ENCODE results near the gene ZKSCAN5.

DNA sequence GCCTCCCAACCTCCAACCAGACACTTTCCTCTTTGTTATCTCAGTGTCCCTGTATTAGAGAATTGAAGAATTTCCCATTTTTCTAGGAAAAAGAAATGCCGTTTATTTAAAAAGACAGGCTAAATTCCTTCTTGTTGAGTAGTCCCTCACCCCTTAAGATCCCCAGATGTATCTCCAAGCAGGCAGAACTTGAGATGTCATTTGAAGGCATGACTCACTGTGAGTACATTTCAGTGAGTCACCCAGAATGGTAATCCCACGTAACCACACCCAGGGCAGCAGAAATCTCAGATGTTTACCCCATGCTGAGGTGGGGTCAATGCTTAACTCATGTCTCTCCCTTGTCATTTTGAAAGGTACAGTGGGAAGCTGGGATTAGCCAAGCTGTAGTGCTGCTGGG lies 58.4 kb downstream of the ZKSCAN5 start:
- TF ChIP-seq POLR2A (IDR thresholded peaks at IDR 0.05) = no peak
- TF ChIP-seq POLR2AphosphoS5 (IDR thresholded peaks at IDR 0.05) = peak in 1 of 4 donors; percentile 46
- TF ChIP-seq, protein P1, sequence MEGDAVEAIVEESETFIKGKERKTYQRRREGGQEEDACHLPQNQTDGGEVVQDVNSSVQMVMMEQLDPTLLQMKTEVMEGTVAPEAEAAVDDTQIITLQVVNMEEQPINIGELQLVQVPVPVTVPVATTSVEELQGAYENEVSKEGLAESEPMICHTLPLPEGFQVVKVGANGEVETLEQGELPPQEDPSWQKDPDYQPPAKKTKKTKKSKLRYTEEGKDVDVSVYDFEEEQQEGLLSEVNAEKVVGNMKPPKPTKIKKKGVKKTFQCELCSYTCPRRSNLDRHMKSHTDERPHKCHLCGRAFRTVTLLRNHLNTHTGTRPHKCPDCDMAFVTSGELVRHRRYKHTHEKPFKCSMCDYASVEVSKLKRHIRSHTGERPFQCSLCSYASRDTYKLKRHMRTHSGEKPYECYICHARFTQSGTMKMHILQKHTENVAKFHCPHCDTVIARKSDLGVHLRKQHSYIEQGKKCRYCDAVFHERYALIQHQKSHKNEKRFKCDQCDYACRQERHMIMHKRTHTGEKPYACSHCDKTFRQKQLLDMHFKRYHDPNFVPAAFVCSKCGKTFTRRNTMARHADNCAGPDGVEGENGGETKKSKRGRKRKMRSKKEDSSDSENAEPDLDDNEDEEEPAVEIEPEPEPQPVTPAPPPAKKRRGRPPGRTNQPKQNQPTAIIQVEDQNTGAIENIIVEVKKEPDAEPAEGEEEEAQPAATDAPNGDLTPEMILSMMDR (IDR thresholded peaks at IDR 0.05) = no peak
